Lung (tissue), 12 donors: ENCODE results near the gene AZGP1. TPM values are rescaled to one million over a fixed set of nuclear protein-coding genes. Genes with fewer than 3 reads are reported as not detected.

ENCODE experiments used
- ATAC-seq: fragments of 200-7000 bp; cut with Tn5 transposase; one replicate; pipeline ENCODE4 v1.9.1; 2020; ENCODE audit warnings: moderate number of reproducible peaks; ENCODE audit not compliant: insufficient read depth, low FRiP score
- DNase-seq, 3 donors: peaks; one replicate each; pipeline ENCODE4 v3.0.0-alpha.2; 2013 to 2017
- H3K27ac ChIP-seq, 2 donors: one replicate each; pipeline ENCODE4 v1.5.1; 2013; ENCODE audit warnings: mild to moderate bottlenecking in 2 of 2, moderate library complexity in 2 of 2, control low read depth in 1 of 2, inconsistent platforms in 1 of 2, low read depth in 1 of 2, low read length in 1 of 2
- H3K27me3 ChIP-seq, 3 donors: one replicate each; pipeline ENCODE4 v1.5.1; 2013; ENCODE audit warnings: low read length in 2 of 3; ENCODE audit not compliant: control insufficient read depth in 3 of 3, insufficient read depth in 3 of 3
- H3K36me3 ChIP-seq, 4 donors: one replicate each; pipeline ENCODE4 v1.5.1; 2013; ENCODE audit warnings: low read length in 4 of 4, mild to moderate bottlenecking in 1 of 4, moderate library complexity in 1 of 4; ENCODE audit not compliant: control insufficient read depth in 4 of 4, insufficient read depth in 4 of 4
- H3K4me1 ChIP-seq, 5 donors: one replicate each; pipeline ENCODE4 v1.5.1; 2013; ENCODE audit warnings: low read length in 5 of 5, mild to moderate bottlenecking in 2 of 5, moderate library complexity in 1 of 5; ENCODE audit not compliant: control insufficient read depth in 5 of 5, insufficient read depth in 5 of 5
- H3K4me3 ChIP-seq: one replicate; pipeline ENCODE4 v1.5.1; 2013; ENCODE audit warnings: mild to moderate bottlenecking, control low read depth, moderate library complexity
- H3K9ac ChIP-seq, 2 donors: one replicate each; pipeline ENCODE4 v1.5.1; 2013; ENCODE audit warnings: low read length in 2 of 2, control low read depth in 1 of 2; ENCODE audit not compliant: insufficient read depth in 1 of 2
- H3K9me3 ChIP-seq, 4 donors: one replicate each; pipeline ENCODE4 v1.5.1; 2013; ENCODE audit warnings: low read length in 3 of 4, mild to moderate bottlenecking in 1 of 4, moderate library complexity in 1 of 4; ENCODE audit not compliant: control insufficient read depth in 4 of 4, insufficient read depth in 3 of 4
- CTCF ChIP-seq: IDR thresholded peaks from 2 replicates; pipeline ENCODE4 v1.5.1; 2012; ENCODE audit warnings: mild to moderate bottlenecking; ENCODE audit errors: control extremely low read depth, extremely low read depth
- WGBS, 2 donors: extraction: QIAGEN DNeasy Blood & Tissue Kit; methylation state at CpG; one replicate each; pipeline ENCODE4 v1.1.7; 2013; 5-methylcytosine and 5-hydroxymethylcytosine counted together
- polyA plus RNA-seq, 2 donors: library from polyadenylated mRNA; stranded (reverse); fragments of 200-250 nt; gene quantifications; one replicate each; pipeline ENCODE4 v1.2.1, GENCODE V29; 2013
- total RNA-seq, 2 donors: library from RNA; depleted of rRNA in 1 of 2; stranded (reverse); fragments of >200 nt in 1 of 2; gene quantifications; one replicate each; pipeline ENCODE4 v1.2.1, GENCODE V29; 2014 to 2021
- donor health status: control.
- donor health status: control.
- donor health status: Bipolar disorder and iron deficiency.
- donor health status: healthy.
- donor health status: DM: yes; HTN: yes; CAD: no.

Gene AZGP1
- total and polyA plus RNA-seq, 4 donors, result 4.1 to 82.8 (median 28.5) TPM

GRCh38 chr7:99949645-99950228 is 26.1 kb downstream of the AZGP1 start:
- H3K27me3 ChIP-seq, result peaks cover 0 to 4% (median 0%) of the 10 kb centered on the region in 3 donors
- 47 to 49% methylated on average over 3 of the region's 3 CpGs for WGBS, 2 donors
- no peaks in the 10 kb centered on the region for H3K36me3 ChIP-seq
- no peak for ATAC-seq
- DNase-seq, result peak in 2 of 3 donors; percentile 40 to 50
- peak; percentile 13 for TF ChIP-seq CTCF
- peaks cover 0 to 3% (median 1%) of the 10 kb centered on the region in 4 donors for H3K9me3 ChIP-seq
- no peak overlapping the region for H3K9ac ChIP-seq
- no peak overlapping the region for H3K27ac ChIP-seq
- H3K4me1 ChIP-seq, result no peaks in the 10 kb centered on the region
- no peak overlapping the region for H3K4me3 ChIP-seq

- TF ChIP-seq CTCF, result no peak
- no peak overlapping the region for H3K27ac ChIP-seq
- WGBS, 2 donors, result 84 to 91% methylated on average over 1 of the region's 1 CpG
- peaks cover 0 to 3% (median 1%) of the 10 kb centered on the region in 4 donors for H3K9me3 ChIP-seq
- DNase-seq (no peak), ATAC-seq (no peak)
- no peak overlapping the region for H3K4me3 ChIP-seq
- no peak overlapping the region for H3K9ac ChIP-seq
- no peaks in the 10 kb centered on the region for H3K36me3 ChIP-seq
- H3K27me3 ChIP-seq, result peaks cover 0 to 4% (median 0%) of the 10 kb centered on the region in 3 donors
- H3K4me1 ChIP-seq, result no peaks in the 10 kb centered on the region
These were observed 28.2 kb downstream of the AZGP1 start for GRCh38 chr7:99947608-99948007.

GRCh38 chr7:99944497-99945070 is 31.2 kb downstream of the AZGP1 start:
- no peak for ATAC-seq
- WGBS, 2 donors, result 64 to 67% methylated on average over 4 of the region's 4 CpGs
- Histone ChIP-seq H3K4me1 (no peaks in the 10 kb centered on the region), H3K27me3 (peaks cover 0 to 4% (median 0%) of the 10 kb centered on the region in 3 donors), H3K4me3 (no peak overlapping the region), H3K27ac (no peak overlapping the region), H3K9me3 (no peaks in the 10 kb centered on the region), H3K36me3 (no peaks in the 10 kb centered on the region), H3K9ac (no peak overlapping the region)
- no peak for TF ChIP-seq CTCF
- DNase-seq, result no peak
